Erythroblast (primary cell): ENCODE measurements around the gene STUB1.

Source experiments
- GATA1 ChIP-seq: IDR thresholded peaks from 2 replicates; pipeline ENCODE4 v1.6.1; 2011; ENCODE audit warnings: low read depth, mild to moderate bottlenecking, control low read depth, low read length, moderate library complexity
- POLR2A ChIP-seq: IDR thresholded peaks from 2 replicates; pipeline ENCODE4 v1.6.1; 2011; ENCODE audit warnings: mild to moderate bottlenecking, low read length

DNA sequence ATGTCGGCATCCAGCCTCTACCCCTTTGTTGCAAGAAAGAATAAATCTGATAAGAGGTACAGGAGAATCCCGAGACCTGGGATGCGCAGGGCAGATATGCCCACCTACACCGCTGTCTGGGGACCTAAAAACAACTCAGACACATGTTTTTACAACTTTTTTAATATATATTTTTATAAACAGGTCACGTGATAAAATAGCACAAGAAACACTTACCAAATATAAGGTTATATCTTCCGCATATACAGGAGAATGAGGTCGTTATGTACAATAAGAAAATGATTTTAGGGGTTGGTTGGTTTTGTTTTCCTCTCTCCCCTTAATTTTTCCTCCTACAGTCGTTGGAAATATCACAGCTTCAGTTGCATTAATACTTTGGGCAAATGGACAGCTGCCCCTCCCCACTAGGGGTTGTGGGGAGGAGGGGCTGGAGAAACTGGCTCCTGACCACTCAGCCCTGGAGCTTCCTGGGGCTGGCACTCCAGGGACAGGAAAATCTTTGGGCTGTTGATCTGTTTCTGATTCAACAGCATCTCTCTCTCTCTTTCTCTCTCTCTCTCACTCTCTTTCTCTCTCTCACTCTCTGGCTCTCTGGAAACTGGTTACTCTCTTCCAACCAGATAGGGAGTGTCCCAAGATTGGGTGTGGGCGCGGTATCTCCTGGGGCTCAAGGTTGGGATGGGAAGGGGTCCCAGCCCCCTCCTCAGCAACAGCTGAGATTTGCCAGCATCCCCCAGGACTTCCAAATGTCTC lies 12.3 kb downstream of the STUB1 start:
- no peak for TF ChIP-seq GATA1
- no peak for TF ChIP-seq POLR2A
